Measurements from ENCODE around the gene SLC6A12. TPM values are rescaled to one million over a fixed set of nuclear protein-coding genes. Genes with fewer than 3 reads are reported as not detected.

Gene SLC6A12
- total RNA-seq, 1 experiment from 2014 or later = 0.17 TPM

DNA sequence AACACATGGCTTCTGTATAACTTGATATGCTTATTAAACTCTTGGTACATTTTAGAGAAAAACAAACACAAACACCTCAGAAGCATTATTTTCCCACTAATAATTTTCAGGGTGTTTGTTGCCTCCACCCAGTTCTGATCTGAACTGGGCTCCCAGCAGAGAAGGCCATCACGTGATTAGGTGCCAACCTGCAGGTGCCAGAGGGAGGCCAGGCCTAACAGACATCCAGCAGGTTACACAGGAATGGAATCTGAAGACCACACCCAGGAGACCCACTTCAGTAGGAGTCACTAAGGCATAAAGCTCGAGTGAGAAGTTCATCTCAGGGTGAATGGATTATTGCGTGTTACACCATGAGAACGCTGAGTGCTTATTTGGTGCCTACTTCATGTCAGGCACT is 8.9 kb downstream of the SLC6A12 start:
- H2BK12ac ChIP-seq (ENCODE audit: insufficient read length, low read depth, low read length) = no peak overlapping the region
- H3K27me3 ChIP-seq (ENCODE audit: insufficient read depth, low read length) = peaks cover 4% of the 10 kb centered on the region; the same call in 1 of the 2 replicates
- H4K5ac ChIP-seq (ENCODE audit: insufficient read length, low read depth, low read length) = no peak overlapping the region
- Mint-ChIP-seq H3K27ac (no peak overlapping the region; a peak in 1 of 7 replicates), H3K9me3 (no peaks in the 10 kb centered on the region; a peak in 1 of 5 replicates), H3K27me3 (ENCODE audit: low read depth) (peaks cover 96% of the 10 kb centered on the region), H3K36me3 (ENCODE audit: insufficient read depth in 1 of 3, low read depth in 3 of 3) (no peaks in the 10 kb centered on the region), H3K4me3 (no peak overlapping the region; a peak in 1 of 5 replicates), H3K4me1 (peaks cover 14 to 21% of the 10 kb centered on the region in 2 experiments)
- H2AK5ac ChIP-seq (ENCODE audit: insufficient read length, low read length) = no peak overlapping the region
- H3K79me2 ChIP-seq (ENCODE audit: insufficient read depth, low read length) = no peaks in the 10 kb centered on the region
- H3K56ac ChIP-seq (ENCODE audit: insufficient read length, low read depth, low read length) = no peak overlapping the region
- no peak overlapping the region for H2BK120ac ChIP-seq (ENCODE audit: low read depth, low read length, poor library complexity, severe bottlenecking)
- H3K14ac ChIP-seq (ENCODE audit: insufficient read depth, low read length) = no peak overlapping the region
- H3K79me1 ChIP-seq (ENCODE audit: insufficient read depth, low read depth, low read length, poor library complexity, severe bottlenecking) = no peaks in the 10 kb centered on the region
- H2BK5ac ChIP-seq (ENCODE audit: insufficient read length, low read length) = no peak overlapping the region
- H3K23ac ChIP-seq (ENCODE audit: insufficient read length, low read depth, low read length) = no peak overlapping the region
- H3K9ac ChIP-seq (ENCODE audit: extremely low read depth, insufficient read length, low read length) = no peak overlapping the region
- H3K4me1 ChIP-seq (ENCODE audit: insufficient read depth, low read length) = no peaks in the 10 kb centered on the region
- WGBS (ENCODE audit: extremely low coverage, insufficient read length, low lambda C conversion rate) = no CpG with 5 or more reads among the region's 4 CpGs
- no peak overlapping the region for H3T11ph ChIP-seq (ENCODE audit: low read length)
- no peak overlapping the region for H3K18ac ChIP-seq (ENCODE audit: insufficient read length, low read depth, low read length)
- H4K91ac ChIP-seq (ENCODE audit: insufficient read length, low read depth, low read length) = no peak overlapping the region
- H3K27ac ChIP-seq (ENCODE audit: insufficient read length, low read depth, low read length) = no peak overlapping the region
- no peak overlapping the region for H3K4ac ChIP-seq (ENCODE audit: low read depth, low read length)
- DNase-seq = no peak
- TF ChIP-seq, protein P1, sequence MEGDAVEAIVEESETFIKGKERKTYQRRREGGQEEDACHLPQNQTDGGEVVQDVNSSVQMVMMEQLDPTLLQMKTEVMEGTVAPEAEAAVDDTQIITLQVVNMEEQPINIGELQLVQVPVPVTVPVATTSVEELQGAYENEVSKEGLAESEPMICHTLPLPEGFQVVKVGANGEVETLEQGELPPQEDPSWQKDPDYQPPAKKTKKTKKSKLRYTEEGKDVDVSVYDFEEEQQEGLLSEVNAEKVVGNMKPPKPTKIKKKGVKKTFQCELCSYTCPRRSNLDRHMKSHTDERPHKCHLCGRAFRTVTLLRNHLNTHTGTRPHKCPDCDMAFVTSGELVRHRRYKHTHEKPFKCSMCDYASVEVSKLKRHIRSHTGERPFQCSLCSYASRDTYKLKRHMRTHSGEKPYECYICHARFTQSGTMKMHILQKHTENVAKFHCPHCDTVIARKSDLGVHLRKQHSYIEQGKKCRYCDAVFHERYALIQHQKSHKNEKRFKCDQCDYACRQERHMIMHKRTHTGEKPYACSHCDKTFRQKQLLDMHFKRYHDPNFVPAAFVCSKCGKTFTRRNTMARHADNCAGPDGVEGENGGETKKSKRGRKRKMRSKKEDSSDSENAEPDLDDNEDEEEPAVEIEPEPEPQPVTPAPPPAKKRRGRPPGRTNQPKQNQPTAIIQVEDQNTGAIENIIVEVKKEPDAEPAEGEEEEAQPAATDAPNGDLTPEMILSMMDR (conservative IDR thresholded peaks at IDR 0.05) = no peak
- peaks cover 6% of the 10 kb centered on the region for H3K23me2 ChIP-seq (ENCODE audit: insufficient read length, low read depth, low read length, poor library complexity, severe bottlenecking)
- H2BK15ac ChIP-seq (ENCODE audit: low read depth, low read length) = no peak overlapping the region
- no peaks in the 10 kb centered on the region for H4K20me1 ChIP-seq (ENCODE audit: control insufficient read depth, insufficient read depth, insufficient read length)
- H2BK20ac ChIP-seq (ENCODE audit: low read depth, low read length, poor library complexity, severe bottlenecking) = no peak overlapping the region
- no peaks in the 10 kb centered on the region for H3K9me3 ChIP-seq (ENCODE audit: control insufficient read depth, low read depth, low read length)
- no peak overlapping the region for H2AFZ ChIP-seq (ENCODE audit: low read length)
- H4K8ac ChIP-seq (replicated peaks; ENCODE audit: insufficient read length, low read depth, low read length) = no peak overlapping the region
- H3K4me2 ChIP-seq (ENCODE audit: insufficient read depth, insufficient read length, low read length) = no peak overlapping the region
